Limb (tissue), 2 donors: Measurements from ENCODE around the gene CAMP.
"Not testable (repeated sequence)": the region's sequence is repeated elsewhere in the genome, so short reads cannot be mapped to it uniquely, and the experiment has no call there.

Source experiments
- DNase-seq, 2 donors: peaks; one replicate each; pipeline ENCODE4 v3.0.0-alpha.2; 2016; ENCODE audit errors: extremely low spot score in 2 of 2

Gene CAMP, protein sequence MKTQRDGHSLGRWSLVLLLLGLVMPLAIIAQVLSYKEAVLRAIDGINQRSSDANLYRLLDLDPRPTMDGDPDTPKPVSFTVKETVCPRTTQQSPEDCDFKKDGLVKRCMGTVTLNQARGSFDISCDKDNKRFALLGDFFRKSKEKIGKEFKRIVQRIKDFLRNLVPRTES

DNA sequence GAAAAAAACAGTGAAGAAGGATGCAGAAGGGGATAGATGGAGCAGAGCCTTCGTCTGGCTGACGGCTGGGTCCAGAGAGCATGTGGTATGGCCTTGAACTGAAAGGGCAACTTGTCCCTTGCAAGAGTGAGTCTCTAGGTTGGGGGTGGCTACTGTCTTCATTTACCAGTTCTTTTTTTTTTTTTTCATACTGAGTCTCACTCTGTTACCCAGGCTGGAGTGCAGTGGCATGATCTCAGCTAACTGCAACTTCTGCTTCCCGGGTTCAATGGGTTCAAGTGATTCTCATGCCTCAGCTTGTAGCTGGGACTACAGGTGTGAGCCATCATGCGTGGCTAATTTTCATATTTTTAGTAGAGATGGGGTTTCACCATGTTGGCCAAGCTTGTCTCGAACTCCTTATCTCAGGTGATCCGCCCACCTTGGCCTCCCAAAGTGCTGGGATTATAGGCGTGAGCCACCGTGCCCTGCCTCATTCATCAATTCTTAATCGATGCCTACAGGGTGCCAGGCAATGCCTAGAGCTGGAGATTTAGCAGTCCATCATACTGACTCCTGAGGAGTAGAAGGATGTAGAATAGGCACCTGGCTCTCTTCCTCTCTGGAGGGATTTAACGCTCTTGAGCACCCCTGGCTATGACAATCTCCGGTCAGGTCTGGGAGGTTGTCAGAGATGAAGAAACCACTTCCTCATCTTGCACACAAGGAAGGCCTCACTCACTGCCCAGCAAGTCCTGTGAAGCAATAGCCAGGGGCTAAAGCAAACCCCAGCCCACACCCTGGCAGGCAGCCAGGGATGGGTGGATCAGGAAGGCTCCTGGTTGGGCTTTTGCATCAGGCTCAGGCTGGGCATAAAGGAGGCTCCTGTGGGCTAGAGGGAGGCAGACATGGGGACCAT is at the start of gene CAMP:
Gene CAMP, plus strand, starts transcription at position 880 of the 898 bp plus-strand sequence. Its CDS starts 17 bp downstream, at position 897.
- peak in 1 of 2 donors; percentile 46 for DNase-seq

DNA sequence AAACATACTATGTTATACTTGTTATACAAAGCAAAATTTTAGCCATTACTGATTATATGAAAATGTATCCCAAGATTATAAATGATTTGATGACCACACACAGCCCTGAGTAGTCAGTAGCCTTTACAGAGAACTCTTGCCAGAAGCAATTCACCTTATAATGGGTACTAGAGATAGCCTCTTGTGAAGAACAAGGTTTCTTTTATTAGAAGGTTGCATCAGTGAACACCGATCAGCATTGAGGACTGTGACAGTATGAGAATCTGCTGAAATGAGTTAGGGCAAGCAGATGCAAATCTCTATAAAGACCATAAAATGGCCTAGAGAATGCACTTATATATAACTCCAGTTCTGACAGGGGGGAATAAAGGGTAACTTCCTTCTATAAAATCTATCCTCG is 45.2 kb upstream of the CAMP start:
- DNase-seq = no peak

DNA sequence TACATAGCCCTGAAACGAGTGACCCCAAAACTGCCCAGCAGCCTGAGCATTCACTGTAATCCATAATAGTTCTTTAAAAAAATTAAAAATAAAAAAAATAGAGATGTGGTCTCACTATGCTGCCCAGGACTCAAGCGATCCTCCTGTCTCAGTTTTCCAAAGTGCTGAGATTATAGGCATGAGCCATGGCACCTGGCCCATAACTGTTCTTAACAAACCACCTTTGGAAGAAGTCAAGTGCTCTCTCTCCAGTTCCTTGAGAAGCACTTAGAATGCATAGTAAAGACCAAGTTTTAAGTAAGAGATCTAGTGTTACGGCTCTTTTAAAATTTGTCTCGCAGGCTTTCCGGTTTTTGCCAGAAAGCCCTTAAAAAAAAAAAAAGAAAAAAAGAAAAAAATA is 43.3 kb upstream of the CAMP start:
- DNase-seq = no peak

DNA sequence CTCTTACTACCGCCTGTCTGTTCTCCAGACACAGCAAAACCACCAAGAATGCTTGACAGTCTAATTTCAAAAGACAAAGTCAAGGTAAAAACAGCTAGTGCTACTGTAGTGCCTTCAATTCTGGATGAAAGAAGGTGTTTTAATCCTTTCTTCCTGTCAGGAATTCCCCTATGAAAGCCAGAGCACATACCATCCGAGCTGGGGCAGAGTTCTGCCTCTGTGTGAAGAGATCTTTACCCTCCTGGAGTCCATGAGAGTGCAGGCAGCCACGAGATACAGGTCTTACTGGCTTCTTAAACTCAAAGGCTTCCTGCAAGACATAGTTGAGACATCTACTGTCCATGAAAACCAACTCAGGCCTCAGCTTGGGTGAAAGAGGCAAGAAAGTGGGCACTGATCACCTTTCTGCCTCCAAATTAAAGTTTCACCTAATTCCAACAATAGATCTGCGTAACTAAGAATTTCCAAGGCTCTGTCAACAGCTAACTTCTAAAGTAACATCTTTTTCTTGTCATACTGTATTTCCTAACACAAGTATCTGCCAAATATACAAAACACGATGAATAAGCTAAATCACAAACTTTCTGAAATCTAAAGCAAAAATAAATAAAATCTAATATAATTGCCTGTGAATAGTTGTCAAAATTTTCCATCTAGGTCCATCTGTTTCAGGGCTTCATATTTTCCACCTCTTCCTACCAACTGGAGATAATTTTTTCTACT is 42.6 kb upstream of the CAMP start:
- DNase-seq = no peak

DNA sequence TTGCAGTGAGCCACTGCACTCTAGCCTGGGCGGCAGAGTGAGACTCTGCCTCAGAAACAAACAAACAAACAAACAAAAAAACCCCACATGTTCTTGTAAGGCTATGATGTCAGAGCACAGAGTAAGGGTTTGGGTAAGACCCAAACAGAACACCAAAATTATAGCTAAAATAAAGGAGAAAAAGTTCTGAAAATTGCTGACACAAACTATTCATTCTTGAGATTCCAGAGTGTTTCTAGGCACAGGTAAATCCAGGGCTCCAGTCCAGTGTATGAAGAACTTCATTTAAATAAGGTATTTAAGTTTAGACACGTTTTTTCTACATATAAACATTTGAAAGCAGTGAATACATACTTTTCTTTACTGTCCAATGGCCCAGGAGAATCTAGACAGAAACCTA is 39.0 kb upstream of the CAMP start:
- DNase-seq = no peak

DNA sequence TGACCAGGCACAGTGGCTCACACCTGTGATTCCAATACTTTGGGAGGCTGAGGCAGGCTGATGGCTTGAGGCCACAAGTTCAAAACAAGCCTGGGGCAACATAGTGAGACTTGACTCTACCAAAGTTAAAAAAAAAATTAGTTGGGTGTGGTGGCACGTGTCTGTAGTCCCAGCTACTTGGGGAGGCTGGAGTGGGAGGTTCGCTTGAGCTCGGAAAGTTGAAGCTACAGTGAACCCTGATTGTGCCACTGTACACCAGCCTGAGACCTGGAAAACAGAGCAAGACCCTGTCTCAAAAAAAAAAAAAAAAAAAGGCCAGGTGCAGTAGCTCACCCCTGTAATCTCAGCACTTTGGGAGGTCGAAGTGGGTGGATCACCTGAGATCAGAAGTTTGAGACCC is 38.2 kb upstream of the CAMP start:
- no peak for DNase-seq

DNA sequence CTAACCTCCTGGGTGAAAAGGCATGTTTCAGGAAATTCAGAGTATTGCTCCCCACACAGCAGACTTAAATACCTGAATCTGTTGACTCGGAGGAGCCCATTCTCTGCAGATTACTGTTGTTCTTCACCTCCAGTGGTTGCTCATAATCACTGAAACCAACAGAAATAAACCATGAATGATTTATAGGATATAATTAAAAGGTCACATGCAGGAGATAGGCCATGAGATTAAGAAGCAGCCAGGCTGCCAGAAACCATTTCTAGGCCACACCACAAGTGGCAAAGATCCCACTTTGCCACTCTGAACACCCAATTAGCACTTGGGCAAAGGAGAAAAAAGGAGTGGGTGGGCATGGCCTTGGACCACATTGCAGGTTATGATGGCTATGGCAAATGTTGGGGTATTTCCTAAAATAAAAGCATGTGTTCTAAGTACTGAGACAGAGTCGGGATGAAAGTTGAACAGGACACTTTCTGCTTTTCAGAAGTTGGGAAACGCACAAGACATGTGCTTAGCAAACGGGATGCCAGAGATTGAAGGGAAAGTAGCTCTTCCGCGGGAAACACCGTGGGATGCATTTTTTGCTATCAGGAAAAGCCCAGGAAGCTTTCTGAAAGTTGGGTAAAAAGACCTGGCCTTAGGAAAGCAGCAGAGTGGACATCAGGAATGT is 36.5 kb upstream of the CAMP start:
- DNase-seq = no peak

DNA sequence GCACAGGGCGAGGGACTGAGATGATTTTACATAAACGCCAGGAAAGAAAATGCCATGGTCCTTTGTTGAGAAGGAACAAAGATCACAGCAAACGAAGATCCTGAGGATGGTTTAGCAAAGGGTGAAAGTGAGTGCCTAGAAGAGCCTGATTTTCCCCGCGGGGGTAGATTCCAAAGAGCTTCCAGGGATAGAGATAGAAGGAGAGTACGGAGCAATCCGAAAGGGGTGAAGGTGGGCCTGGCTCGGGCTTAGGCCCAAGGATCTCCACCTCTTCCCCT is 36.1 kb upstream of the CAMP start:
- DNase-seq = no peak

DNA sequence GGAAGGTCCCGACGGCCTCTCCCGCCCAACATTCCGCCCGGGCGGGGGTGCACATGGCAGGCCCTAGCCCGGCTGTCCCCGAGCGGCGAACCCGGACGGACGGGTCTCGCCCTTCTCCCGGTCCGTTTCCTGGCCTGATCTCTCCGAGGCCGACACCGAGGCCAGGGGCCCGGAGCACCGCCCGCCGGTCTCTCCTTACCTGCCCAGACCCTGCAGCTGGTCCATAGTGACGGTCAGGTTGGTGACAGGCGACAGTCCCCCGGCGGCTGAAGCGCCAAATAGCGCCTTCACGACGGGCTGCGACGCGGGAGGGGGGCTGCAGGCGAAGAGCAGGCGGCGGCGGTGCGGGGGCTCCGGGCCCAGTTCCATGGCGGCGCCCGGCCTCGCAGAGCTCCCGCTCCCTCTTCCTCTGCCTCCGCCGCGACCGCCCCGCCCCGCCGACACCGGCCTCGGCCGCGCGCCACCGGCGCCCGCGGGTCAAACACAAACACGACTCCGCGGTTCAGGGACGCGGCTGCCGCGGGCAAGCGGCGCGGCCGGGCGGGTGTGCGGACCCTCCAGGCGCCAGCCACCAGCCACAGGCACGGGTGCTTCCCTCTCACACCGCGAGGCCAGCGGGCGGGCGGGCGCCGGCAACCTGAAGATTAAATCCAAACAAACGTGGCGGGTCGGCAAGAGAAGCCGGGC is 35.6 kb upstream of the CAMP start:
- no peak for DNase-seq

DNA sequence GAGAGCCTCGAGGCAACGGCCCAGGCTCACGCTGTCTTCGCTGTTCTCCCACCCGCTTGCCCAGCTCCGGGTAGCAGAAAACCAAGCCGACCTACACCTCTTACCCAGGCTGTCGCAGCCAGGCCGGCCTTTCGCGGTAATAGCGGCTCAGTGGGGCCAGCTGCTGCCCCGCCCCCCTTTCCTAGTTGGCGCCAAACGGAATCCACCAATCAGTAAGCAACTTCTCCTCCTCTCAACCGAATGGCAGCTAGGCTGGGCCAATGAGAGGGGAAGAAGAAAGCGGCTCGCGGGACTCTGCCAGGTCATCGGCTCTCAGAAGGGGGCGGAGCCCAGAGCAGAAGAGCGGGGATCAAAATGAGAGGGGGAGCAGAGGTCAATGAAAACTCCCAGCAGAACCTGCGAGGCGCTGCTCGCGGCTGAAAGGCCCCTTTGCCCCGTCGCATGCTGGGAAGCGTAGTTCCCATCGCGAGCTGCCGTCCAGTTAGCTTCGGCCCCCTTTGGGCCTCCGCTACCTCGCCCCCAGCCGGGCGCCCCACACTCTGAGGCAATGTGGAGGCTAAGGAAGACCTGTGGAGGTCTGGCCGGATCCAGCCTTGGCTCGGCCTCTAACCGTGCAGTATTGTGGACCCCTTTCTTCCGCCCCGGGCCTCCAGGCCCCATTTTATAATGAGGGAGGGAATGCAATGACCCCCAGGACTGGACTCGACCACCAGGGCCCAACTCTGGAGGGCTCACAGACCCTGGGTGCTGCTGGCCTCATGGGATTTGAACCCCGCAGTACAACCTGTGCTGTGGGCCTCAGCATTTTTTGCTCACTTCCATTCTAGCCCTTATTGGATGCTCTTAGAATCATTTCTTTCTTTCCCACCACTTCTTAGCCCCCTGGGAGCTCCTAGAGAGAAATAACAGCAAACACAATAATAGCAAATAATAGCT is 34.8 kb upstream of the CAMP start, which contains the start of gene CDC25A:
Gene CDC25A, minus strand, starts transcription at position 152 of the 936 bp plus-strand sequence. CDS start 470 bp downstream, outside the sequence.
- peak; percentile 97 to 100 for DNase-seq

DNA sequence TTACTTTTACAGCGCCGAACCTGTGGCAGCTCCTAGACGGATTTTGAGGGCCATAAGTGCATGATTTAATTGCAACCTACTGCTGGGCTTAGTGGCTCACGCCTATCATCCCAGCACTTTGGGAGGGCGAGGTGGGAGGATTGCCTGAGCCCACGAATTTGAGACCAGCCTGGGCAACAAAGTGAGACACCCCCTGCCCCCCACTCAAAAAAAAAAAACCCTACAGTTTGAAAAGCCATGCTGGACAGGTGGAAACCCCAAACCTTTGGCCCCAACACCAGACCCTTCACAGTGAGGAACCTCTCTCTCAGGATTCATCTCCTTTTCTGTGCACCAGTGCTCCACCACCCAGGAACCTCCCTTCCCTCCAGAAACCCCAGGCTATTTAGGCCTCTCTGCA is 34.0 kb upstream of the CAMP start:
- no peak for DNase-seq

DNA sequence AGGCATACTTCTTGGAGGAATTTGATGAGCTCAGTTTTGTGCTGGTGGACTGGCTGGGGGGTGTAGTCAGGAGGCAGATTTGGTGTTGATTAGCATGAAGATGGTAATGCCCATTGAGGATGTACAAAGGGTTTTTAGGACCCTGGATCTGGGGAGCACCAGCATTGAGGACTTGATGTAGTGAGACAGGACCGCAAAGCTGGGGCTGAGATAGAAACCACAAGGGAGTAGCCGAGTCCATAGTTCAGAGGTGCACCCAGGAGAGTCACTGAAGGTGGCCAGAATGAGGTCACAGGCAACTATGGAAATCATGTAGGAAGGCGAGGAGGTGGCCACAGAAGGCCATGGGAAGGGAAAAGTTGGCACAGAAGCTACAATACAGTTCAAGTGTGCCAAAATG is 32.4 kb upstream of the CAMP start:
- DNase-seq = no peak

DNA sequence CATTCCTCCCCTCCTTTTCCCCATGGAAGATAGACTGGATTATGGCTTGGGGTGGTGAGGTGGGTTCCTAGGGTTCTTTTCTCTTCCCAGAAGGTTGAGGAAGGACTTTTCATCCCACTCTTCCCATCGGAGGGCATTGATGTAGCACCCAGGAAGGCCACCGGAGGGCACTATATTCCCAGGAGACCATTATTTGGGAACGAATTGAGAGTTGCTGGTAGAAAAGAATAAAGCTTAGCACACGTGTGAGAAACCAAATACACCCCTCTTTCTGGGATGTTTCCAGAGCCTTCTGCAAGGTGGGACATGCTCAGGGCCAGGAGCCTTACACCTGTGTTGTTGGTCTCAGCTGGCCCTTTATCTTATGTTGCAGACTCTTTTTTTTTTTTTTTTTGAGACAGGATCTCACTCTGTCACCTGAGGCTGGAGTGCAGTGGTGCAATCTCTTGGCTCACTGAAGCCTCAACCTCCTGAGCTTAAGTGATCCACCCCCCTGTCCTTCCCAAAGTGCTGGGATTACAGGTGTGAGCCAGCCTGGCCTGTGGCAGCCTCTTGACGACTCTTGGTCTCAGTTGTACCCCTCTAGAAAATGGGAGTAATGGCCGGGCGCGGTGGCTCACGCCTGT is 28.7 kb upstream of the CAMP start:
- peak in 1 of 2 donors; percentile 69 for DNase-seq

DNA sequence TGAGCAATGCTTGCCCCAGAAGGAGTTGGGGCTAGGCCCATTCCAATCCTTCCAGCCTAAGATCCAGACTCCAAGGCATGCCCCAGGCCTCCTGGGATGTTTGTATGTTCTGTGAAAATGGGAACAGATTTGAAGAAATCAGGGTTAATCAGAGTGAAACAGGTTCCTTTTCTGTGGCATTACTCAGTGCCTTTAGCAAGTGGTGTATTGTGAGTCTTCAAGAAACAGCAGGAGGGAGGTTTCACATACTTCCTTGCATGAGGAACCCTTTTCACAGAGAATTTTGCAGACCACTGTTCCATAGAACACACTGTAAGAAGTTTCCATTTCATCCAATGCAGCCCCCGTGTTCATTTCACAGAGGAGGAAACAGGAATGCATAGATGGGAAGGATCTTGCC is 26.7 kb upstream of the CAMP start:
- no peak for DNase-seq

DNA sequence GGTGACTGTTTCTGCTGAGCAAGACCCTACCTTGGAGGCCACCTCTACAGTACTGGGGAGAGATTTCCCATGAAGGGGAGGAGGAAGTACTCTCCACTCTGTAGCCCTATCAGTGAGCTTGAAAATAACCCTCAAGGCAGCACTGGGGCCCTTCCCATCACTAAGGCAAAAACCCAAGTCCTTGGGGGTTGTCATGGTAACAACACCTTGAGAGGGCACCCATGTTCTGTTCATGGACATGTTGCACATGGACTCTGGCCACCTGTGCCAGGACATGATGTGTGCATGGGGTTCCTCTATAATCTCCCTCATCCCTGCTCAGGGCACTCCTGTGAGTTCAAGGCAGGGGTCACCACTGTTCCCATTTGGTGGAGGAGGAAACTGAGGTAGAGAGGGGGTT is 24.2 kb upstream of the CAMP start:
- DNase-seq = no peak

DNA sequence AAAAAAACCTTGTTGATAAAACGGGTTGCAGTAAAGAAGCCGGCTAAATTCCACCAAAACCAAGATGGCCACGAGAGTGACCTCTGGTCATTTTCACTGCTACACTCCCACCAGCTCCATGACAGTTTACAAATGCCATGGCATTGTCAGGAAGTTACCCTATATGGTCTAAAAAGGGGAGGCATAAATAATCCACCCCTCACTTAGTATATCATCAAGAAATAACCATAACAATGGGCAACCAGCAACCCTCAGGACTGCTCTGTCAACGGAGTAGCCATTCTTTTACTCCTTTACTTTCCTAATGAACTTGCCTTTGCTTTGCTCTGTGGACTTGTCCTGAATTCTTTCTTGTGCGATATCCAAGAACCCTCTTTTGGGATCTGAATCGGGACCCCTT is 20.7 kb upstream of the CAMP start:
- no peak for DNase-seq

DNA sequence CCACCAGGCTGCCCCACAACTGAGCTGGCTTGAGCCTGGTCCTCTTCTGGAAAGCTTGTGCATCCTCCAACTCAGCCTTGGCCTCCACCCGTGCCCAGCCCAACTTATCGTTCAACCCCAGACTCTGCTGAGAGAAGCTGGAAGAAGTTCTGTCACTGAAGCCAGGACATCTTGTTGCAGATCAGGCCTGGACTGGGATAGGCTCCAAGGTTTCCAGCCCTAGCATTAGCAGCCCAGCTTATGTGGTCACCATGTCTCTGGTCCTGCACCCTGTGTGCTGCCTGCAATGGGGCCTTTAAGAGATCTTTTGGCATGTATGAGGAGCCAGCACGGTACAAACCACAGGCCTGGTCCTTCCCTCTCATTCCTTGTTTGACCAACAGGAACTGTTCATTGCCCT is 15.2 kb upstream of the CAMP start:
- no peak for DNase-seq

DNA sequence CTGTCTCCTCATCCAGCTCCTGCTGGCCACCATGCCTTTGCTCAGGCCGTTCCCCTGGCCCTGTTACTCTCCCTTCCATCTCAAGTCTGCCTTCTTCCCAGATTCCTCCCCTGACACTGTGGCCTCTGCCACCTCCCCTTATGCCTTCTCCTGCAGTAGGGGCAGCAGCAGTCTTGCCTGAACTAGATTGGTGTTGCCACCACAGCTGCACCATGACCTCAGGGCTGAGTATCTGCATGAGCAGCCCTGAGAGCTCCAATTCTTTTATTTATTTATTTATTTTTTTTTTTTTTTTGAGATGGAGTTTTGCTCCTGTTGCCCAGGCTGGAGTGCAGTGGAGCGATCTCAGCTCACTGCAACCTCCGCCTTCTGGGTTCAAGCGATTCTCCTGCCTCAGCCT is 13.8 kb upstream of the CAMP start:
- no peak for DNase-seq

DNA sequence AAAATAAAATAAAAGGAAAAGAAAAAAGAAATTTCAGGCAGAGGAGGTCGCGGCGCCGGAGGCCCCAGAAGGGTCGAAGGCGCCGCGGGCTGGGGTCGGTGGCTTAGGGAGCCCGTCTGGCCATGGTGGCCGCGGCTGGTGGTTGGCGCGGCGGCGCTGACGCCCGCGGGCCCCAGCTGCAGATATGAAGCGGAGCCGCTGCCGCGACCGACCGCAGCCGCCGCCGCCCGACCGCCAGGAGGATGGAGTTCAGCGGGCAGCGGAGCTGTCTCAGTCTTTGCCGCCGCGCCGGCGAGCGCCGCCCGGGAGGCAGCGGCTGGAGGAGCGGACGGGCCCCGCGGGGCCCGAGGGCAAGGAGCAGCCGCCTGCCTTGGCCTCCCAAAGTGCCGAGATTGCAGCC is 12.8 kb upstream of the CAMP start:
- DNase-seq = not testable (repeated sequence)

DNA sequence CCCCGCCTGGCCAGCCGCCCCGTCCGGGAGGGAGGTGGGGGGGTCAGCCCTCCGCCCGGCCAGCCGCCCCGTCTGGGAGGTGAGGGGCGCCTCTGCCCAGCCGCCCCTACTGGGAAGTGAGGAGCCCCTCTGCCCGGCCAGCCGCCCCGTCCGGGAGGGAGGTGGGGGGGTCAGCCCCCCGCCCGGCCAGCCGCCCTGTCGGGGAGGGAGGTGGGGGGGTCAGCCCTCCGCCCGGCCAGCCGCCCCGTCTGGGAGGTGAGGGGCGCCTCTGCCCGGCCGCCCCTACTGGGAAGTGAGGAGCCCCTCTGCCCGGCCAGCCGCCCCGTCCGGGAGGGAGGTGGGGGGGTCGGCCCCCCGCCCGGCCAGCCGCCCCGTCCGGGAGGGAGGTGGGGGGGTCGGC is 11.5 kb upstream of the CAMP start:
- DNase-seq = not testable (repeated sequence)
